Measurements from ENCODE around the gene ACVRL1.

The ACVRL1 gene

GRCh38 chr12:51926064-51926632, 18.8 kb downstream of the ACVRL1 start:
- no peaks in the 10 kb centered on the region for H3K9me3 ChIP-seq

DNA sequence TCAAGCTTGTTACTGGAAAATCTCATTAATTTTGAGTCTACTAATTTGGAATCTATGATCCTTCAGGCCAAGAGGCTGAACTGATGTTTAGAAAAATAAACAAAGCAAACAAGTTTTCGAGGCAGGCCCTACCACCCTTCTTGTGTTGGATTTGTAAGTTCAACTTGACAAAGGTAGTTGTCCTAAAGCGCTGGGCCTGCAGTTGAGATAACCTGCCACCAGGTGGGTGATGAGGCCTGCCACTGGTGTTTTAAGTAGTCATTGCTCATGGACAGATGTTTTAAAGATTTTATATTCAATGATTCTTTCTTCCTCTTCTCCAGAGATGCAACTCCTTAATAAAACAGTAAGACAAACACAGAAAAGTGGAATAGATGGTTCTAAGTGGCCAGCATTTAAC, 19.4 kb downstream of the ACVRL1 start:
- H3K27me3 ChIP-seq: peaks cover 6% of the 10 kb centered on the region
- H3K36me3 ChIP-seq: no peaks in the 10 kb centered on the region
- TF ChIP-seq, protein P1, sequence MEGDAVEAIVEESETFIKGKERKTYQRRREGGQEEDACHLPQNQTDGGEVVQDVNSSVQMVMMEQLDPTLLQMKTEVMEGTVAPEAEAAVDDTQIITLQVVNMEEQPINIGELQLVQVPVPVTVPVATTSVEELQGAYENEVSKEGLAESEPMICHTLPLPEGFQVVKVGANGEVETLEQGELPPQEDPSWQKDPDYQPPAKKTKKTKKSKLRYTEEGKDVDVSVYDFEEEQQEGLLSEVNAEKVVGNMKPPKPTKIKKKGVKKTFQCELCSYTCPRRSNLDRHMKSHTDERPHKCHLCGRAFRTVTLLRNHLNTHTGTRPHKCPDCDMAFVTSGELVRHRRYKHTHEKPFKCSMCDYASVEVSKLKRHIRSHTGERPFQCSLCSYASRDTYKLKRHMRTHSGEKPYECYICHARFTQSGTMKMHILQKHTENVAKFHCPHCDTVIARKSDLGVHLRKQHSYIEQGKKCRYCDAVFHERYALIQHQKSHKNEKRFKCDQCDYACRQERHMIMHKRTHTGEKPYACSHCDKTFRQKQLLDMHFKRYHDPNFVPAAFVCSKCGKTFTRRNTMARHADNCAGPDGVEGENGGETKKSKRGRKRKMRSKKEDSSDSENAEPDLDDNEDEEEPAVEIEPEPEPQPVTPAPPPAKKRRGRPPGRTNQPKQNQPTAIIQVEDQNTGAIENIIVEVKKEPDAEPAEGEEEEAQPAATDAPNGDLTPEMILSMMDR (IDR thresholded peaks at IDR 0.05): peak; percentile 37
- H3K4me1 ChIP-seq (ENCODE audit: control insufficient read depth in 1 of 2, insufficient read depth in 1 of 2, low read depth in 1 of 2, low read length in 1 of 2): peaks cover 11 to 13% of the 10 kb centered on the region in 2 experiments
- H3K4me3 ChIP-seq (ENCODE audit: low read depth in 1 of 2, low read length in 1 of 2): no peak overlapping the region
- H3K27ac ChIP-seq: no peak overlapping the region
- H3K9me3 ChIP-seq: no peaks in the 10 kb centered on the region

More at GRCh38 chr12:51926064-51926632, 18.8 kb downstream of the ACVRL1 start:
- Histone ChIP-seq H3K4me1 (ENCODE audit: control insufficient read depth in 1 of 2, insufficient read depth in 1 of 2, low read depth in 1 of 2, low read length in 1 of 2) (peaks cover 11 to 13% of the 10 kb centered on the region in 2 experiments), H3K27ac (no peak overlapping the region), H3K36me3 (no peaks in the 10 kb centered on the region), H3K4me3 (ENCODE audit: low read depth in 1 of 2, low read length in 1 of 2) (no peak overlapping the region), H3K27me3 (peaks cover 6% of the 10 kb centered on the region)
- TF ChIP-seq, protein P1 (IDR thresholded peaks at IDR 0.05): no peak

DNA sequence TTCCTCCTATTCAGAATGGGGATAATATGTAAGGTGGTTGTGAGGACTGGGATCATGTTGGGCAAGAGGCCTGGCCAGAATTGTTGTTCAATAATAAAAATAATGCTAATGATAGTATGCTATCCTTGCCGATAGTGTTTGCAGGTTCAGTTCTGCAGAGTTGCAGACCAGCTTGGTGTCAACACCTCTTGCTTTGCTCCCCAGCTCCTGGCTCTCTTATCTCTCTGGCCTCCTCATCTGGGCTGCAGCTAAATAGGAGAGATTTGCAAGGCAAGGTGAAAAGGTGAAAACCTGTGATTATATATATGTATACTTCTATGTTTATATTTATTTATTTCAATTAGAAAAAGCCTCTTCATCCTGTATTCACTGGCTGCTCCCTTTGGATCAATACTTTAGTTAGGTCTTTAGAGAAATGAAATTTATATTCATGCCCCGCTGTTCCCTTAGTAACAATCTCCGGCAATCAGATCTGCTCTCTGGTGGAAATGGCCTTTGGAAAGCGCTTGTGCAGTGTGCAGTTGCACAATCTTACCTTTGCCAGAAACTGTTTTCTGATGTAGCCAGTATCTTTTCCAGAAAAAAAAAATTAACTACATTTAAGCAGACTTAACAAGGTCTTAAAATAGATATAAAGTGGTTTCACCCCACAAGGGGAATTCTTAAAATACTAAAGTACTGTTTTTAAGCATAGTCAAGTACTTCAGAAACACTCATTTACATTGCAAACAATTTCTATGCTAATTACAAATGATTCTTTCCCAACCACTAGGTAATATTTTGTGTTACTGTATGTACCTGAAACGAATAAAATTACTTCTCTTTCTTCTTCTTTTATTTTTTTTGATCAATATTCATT, 25.1 kb downstream of the ACVRL1 start:
- no peaks in the 10 kb centered on the region for H3K4me1 ChIP-seq (ENCODE audit: control insufficient read depth in 1 of 2, insufficient read depth in 1 of 2, low read depth in 1 of 2, low read length in 1 of 2)
- no peak overlapping the region for H3K27ac ChIP-seq
- TF ChIP-seq, protein P1 (IDR thresholded peaks at IDR 0.05): no peak
- H3K4me3 ChIP-seq (ENCODE audit: low read depth in 1 of 2, low read length in 1 of 2): no peak overlapping the region
- H3K9me3 ChIP-seq: no peaks in the 10 kb centered on the region
- H3K36me3 ChIP-seq: no peaks in the 10 kb centered on the region
- no peaks in the 10 kb centered on the region for H3K27me3 ChIP-seq

- TF ChIP-seq, protein P1 (IDR thresholded peaks at IDR 0.05): no peak
- no peak overlapping the region for H3K27ac ChIP-seq
- H3K4me1 ChIP-seq (ENCODE audit: control insufficient read depth in 1 of 2, insufficient read depth in 1 of 2, low read depth in 1 of 2, low read length in 1 of 2): no peaks in the 10 kb centered on the region
- no peaks in the 10 kb centered on the region for H3K27me3 ChIP-seq
- H3K4me3 ChIP-seq (ENCODE audit: low read depth in 1 of 2, low read length in 1 of 2): no peak overlapping the region
- H3K36me3 ChIP-seq: no peaks in the 10 kb centered on the region
- no peaks in the 10 kb centered on the region for H3K9me3 ChIP-seq
Observed at GRCh38 chr12:51934080-51934479, 26.8 kb downstream of the ACVRL1 start.

- no peaks in the 10 kb centered on the region for H3K36me3 ChIP-seq
- TF ChIP-seq, protein P1 (IDR thresholded peaks at IDR 0.05): no peak
- no peaks in the 10 kb centered on the region for H3K9me3 ChIP-seq
- no peak overlapping the region for H3K27ac ChIP-seq
- no peaks in the 10 kb centered on the region for H3K4me1 ChIP-seq (ENCODE audit: control insufficient read depth in 1 of 2, insufficient read depth in 1 of 2, low read depth in 1 of 2, low read length in 1 of 2)
- H3K4me3 ChIP-seq (ENCODE audit: low read depth in 1 of 2, low read length in 1 of 2): no peak overlapping the region
- H3K27me3 ChIP-seq: no peaks in the 10 kb centered on the region
Observed at GRCh38 chr12:51937926-51938325, 30.6 kb downstream of the ACVRL1 start.
